HepG2 (cell line): ENCODE data around the gene SPA17. TPM values are rescaled to one million over a fixed set of nuclear protein-coding genes. Genes with fewer than 3 reads are reported as not detected.

Source experiments
- ATAC-seq: fragments of 200-7000 bp; cut with Tn5 transposase; 3 replicates; pipeline ENCODE4 v1.9.1; 2020; ENCODE audit warnings: mild to moderate bottlenecking, moderate library complexity
- BruUV-seq: library from RNA; stranded (reverse); fragments of 400-500 nt; replicated peaks from 2 replicates; lab custom pipeline; 2021; lab: Mats Ljungman, UMichigan
- CTCF ChIA-PET: fragments of 300-600 bp; formaldehyde crosslinking; extraction: SDS; loops from one replicate; lab custom pipeline; 2021; ENCODE audit warnings: low total read pairs, inconsistent platforms, low intra/inter-chr PET ratio; lab: Yijun Ruan, JAX
- POLR2A ChIA-PET: fragments of 350-600 bp; sonication (Branson Sonifier 250); formaldehyde crosslinking; loops from one replicate; lab custom pipeline; 2020; ENCODE audit warnings: antibody characterized with exemption, inconsistent platforms; lab: Yijun Ruan, JAX
- DNase-seq: peaks from one replicate; pipeline ENCODE4 v3.0.0-alpha.2; 2015; ENCODE audit warnings: low spot score
- FAIRE-seq: peaks from 3 replicates; lab custom pipeline; 2011; peaks lifted over from hg19 to GRCh38; lab: Jason Lieb, UNC
- H2AFZ ChIP-seq: one replicate; pipeline ENCODE4 v1.6.1; 2011; ENCODE audit warnings: low read length, inconsistent platforms
- H3K27ac ChIP-seq: fragments of 300-600 bp; 3 replicates; pipeline ENCODE4 v1.8.0; 2011; ENCODE audit warnings: mixed run types, mild to moderate bottlenecking, mixed read lengths, low read length, inconsistent platforms; ENCODE audit not compliant: insufficient read depth; ENCODE audit errors: extremely low read length
- H3K27me3 ChIP-seq, 2 experiments: fragments of 200-600 bp in 1 of 2; 2 replicates in 1 of 2; 3 replicates in 1 of 2; pipeline versions ENCODE4 v1.6.0 to v1.8.0; 2011; ENCODE audit warnings: low read length in 2 of 2, mild to moderate bottlenecking in 2 of 2, moderate library complexity in 2 of 2, inconsistent platforms in 1 of 2; ENCODE audit not compliant: insufficient read depth in 2 of 2, control insufficient read depth in 1 of 2
- H3K36me3 ChIP-seq, 2 experiments: fragments of 200-600 bp in 1 of 2; replicated peaks in 1 of 2; 2 replicates in 1 of 2; 3 replicates in 1 of 2; pipeline versions ENCODE4 v1.5.1 to v1.8.0; 2011; ENCODE audit warnings: low read length in 2 of 2, inconsistent platforms in 1 of 2; ENCODE audit not compliant: insufficient read depth in 2 of 2, control insufficient read depth in 1 of 2
- H3K4me1 ChIP-seq: 2 replicates; pipeline ENCODE4 v1.5.1; 2012; ENCODE audit warnings: low read length, inconsistent platforms; ENCODE audit not compliant: insufficient read depth
- H3K4me2 ChIP-seq: 2 replicates; pipeline ENCODE4 v1.6.0; 2011; ENCODE audit warnings: low read depth, low read length, inconsistent platforms
- H3K4me3 ChIP-seq, 3 experiments: fragments of 200-600 bp in 1 of 3; sonication (generic), shearing (Covaris generic) in 1 of 3; replicated peaks in 1 of 3; 2 replicates each; pipeline ENCODE4 v1.5.1; 2011 to 2016; ENCODE audit warnings: low read length in 3 of 3, inconsistent platforms in 2 of 3, low read depth in 2 of 3, mild to moderate bottlenecking in 2 of 3, control low read depth in 1 of 3, mixed read lengths in 1 of 3; ENCODE audit not compliant: insufficient read depth in 1 of 3
- H3K79me2 ChIP-seq: one replicate; pipeline ENCODE4 v1.6.1; 2011; ENCODE audit warnings: low read length, inconsistent platforms; ENCODE audit not compliant: insufficient read depth
- H3K9ac ChIP-seq: 2 replicates; pipeline ENCODE4 v1.6.0; 2011; ENCODE audit warnings: mild to moderate bottlenecking, low read depth, low read length, inconsistent platforms; ENCODE audit not compliant: insufficient read depth
- H3K9me3 ChIP-seq: 2 replicates; pipeline ENCODE4 v1.5.1; 2012; ENCODE audit warnings: mild to moderate bottlenecking, low read length
- H4K20me1 ChIP-seq: 2 replicates; pipeline ENCODE4 v1.6.0; 2011; ENCODE audit warnings: inconsistent platforms, mild to moderate bottlenecking, low read length, moderate library complexity; ENCODE audit not compliant: insufficient read depth
- AKAP8 ChIP-seq: sonication (generic); formaldehyde crosslinking; IDR thresholded peaks from 2 replicates; pipeline ENCODE4 v1.5.1; 2020; ENCODE audit warnings: mild to moderate bottlenecking, missing genetic modification reagents
- BCL6 ChIP-seq: IDR thresholded peaks from 2 replicates; pipeline ENCODE4 v1.6.1; 2016; ENCODE audit warnings: missing genetic modification reagents, missing compliant biosample characterization
- CREB3 ChIP-seq: sonication (generic); formaldehyde crosslinking; IDR thresholded peaks from 2 replicates; pipeline ENCODE4 v1.5.0; 2020; ENCODE audit warnings: missing genetic modification reagents
- CTCF ChIP-seq: sonication (generic); formaldehyde crosslinking; IDR thresholded peaks from 2 replicates; pipeline ENCODE4 v1.5.0; 2020; ENCODE audit warnings: mild to moderate bottlenecking, missing genetic modification reagents, moderate library complexity
- DR1 ChIP-seq: sonication (generic); formaldehyde crosslinking; IDR thresholded peaks from 2 replicates; pipeline ENCODE4 v1.8.0; 2021; ENCODE audit warnings: mild to moderate bottlenecking, missing genetic modification reagents, inconsistent platforms
- PLRG1 ChIP-seq: fragments of 450-650 bp; conservative IDR thresholded peaks from 2 replicates; pipeline ENCODE4 v1.6.1; 2016
- REL ChIP-seq: sonication (generic); formaldehyde crosslinking; conservative IDR thresholded peaks from 2 replicates; pipeline ENCODE4 v1.8.0; 2022; ENCODE audit warnings: mild to moderate bottlenecking, missing genetic modification reagents, moderate library complexity
- ZFP90 ChIP-seq: sonication (generic); formaldehyde crosslinking; IDR thresholded peaks from 2 replicates; pipeline ENCODE4 v1.8.0; 2022; ENCODE audit warnings: missing genetic modification reagents, mild to moderate bottlenecking, inconsistent platforms, borderline replicate concordance
- ZNF552 ChIP-seq: sonication (generic); formaldehyde crosslinking; IDR thresholded peaks from 2 replicates; pipeline ENCODE4 v1.9.0; 2022; ENCODE audit warnings: missing genetic modification reagents, mild to moderate bottlenecking, borderline replicate concordance
- ZNF674 ChIP-seq: sonication (generic); formaldehyde crosslinking; IDR thresholded peaks from 2 replicates; pipeline ENCODE4 v1.5.0; 2020; ENCODE audit warnings: low read depth, mild to moderate bottlenecking, missing genetic modification reagents
- ZNF816 ChIP-seq: sonication (generic); formaldehyde crosslinking; IDR thresholded peaks from 2 replicates; pipeline ENCODE4 v1.8.0; 2022; ENCODE audit warnings: missing genetic modification reagents, mild to moderate bottlenecking, borderline replicate concordance
- WGBS: methylation state at CpG from one replicate; pipeline ENCODE4 v1.1.6; 2017; ENCODE audit warnings: low lambda C conversion rate; 5-methylcytosine and 5-hydroxymethylcytosine counted together
- in situ Hi-C: cut with HindIII; loops from 2 replicates; pipeline ENCODE4 v1.10.0; 2017; ENCODE audit warnings: low pct_unique_long_range_greater_than_20kb; ENCODE audit not compliant: extremely low pct_ligation_motif_present
- intact Hi-C: fragments of 100-400 bp; cut with micrococcal nuclease; formaldehyde crosslinking; loops from one replicate; pipeline ENCODE4 v1.10.0; 2022; ENCODE audit not compliant: unreplicated experiment
- polyA plus RNA-seq, 8 experiments: library from polyadenylated mRNA; depleted of rRNA in 3 of 8; stranded (reverse) in 7 of 8; unstranded in 1 of 8; fragments of >200 nt; fragmentation: Illumina TruSeq in 4 of 8; extraction: Trizol in 4 of 8; gene quantifications; 2 replicates each; pipeline versions ENCODE4 v1.2.1 to v1.2.3, GENCODE V29; 2011 to 2016; ENCODE audit warnings: low read depth in 4 of 8, missing spikeins in 1 of 8, mixed read lengths in 1 of 8; ENCODE audit not compliant: insufficient read depth in 1 of 8
- total RNA-seq, 5 experiments: library from RNA; depleted of rRNA; stranded (reverse); fragments of >200 nt; fragmentation: Illumina TruSeq; extraction: Trizol; gene quantifications; 2 replicates each; pipeline ENCODE4 v1.2.3, GENCODE V29; 2016; ENCODE audit warnings: low read depth in 1 of 5

The SPA17 gene
- total and polyA plus RNA-seq, 2 of the 13 experiments (the other 11 are each of a cell fraction or from before 2014, with no cell fraction given) = 4.4 to 8.4 TPM

DNA sequence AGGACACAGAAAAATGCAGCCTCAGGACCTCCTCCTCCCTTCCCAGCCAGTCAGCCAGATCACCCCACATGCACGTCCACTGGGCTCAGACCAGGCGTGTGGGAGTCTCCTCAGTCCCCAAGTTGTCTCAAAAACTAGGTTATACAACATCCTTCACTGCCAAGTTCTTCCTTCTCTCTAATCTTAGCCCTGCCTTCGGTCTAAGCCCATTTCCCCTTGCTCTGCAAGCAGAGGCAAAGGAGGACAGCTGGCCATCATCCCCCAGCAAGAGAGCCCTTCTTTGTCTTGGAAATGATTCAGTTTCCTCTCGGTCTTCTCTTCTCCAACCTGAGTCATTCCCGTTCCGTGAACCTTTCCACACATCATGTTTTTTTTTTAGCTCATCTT is 52.0 kb downstream of the SPA17 start:
- 19% methylated on average over 5 of the region's 6 CpGs for WGBS
- in situ Hi-C loops (no loop called here), intact Hi-C loops (no loop called here)
- CTCF ChIA-PET = no interaction called here
- Histone ChIP-seq H3K4me2 (peak overlapping the region; percentile 86; the same call in 1 of the 2 replicates), H3K9me3 (no peaks in the 10 kb centered on the region), H3K36me3 (no peaks in the 10 kb centered on the region), H3K27me3 (peaks cover 3 to 25% of the 10 kb centered on the region in 2 experiments; a peak in 4 of 5 replicates), H3K27ac (no peak overlapping the region), H3K4me3 (peak overlapping the region in 1 of 3 experiments; percentile 57; a peak in 1 of 6 replicates), H3K9ac (no peak overlapping the region), H2AFZ (peak overlapping the region; percentile 20), H3K4me1 (peaks cover 22% of the 10 kb centered on the region), H3K79me2 (no peaks in the 10 kb centered on the region), H4K20me1 (no peaks in the 10 kb centered on the region)
- BruUV-seq = no TSS peak
- FAIRE-seq = no peak
- peak; percentile 11; the same call in 1 of the 3 replicates for ATAC-seq
- POLR2A ChIA-PET = interaction anchor here (1.4 to 2.2 kb wide), 2 partner anchors 21 to 52 kb away, joined by 8 to 10 read pairs; partner anchors contain the start of genes SIAE and SPA17
- no peak for DNase-seq
- TF ChIP-seq CTCF (CRISPR knock-in tag) (no peak), AKAP8 (CRISPR knock-in tag) (no peak), DR1 (CRISPR knock-in tag) (no peak), REL (CRISPR knock-in tag) (no peak), ZFP90 (CRISPR knock-in tag) (no peak), BCL6 (CRISPR knock-in tag) (no peak), CREB3 (no peak), PLRG1 (no peak), ZNF816 (CRISPR knock-in tag) (no peak), ZNF552 (no peak), ZNF674 (CRISPR knock-in tag) (no peak)
